Measurements from ENCODE around the gene CYSTM1. TPM values are rescaled to one million over a fixed set of nuclear protein-coding genes. Genes with fewer than 3 reads are reported as not detected.

The CYSTM1 gene
- total RNA-seq, 3 donors from 2014 or later (not counting 1 experiment from before 2014, with no cell fraction given) = 3.9 to 4.9 (median 4.2) TPM

DNA sequence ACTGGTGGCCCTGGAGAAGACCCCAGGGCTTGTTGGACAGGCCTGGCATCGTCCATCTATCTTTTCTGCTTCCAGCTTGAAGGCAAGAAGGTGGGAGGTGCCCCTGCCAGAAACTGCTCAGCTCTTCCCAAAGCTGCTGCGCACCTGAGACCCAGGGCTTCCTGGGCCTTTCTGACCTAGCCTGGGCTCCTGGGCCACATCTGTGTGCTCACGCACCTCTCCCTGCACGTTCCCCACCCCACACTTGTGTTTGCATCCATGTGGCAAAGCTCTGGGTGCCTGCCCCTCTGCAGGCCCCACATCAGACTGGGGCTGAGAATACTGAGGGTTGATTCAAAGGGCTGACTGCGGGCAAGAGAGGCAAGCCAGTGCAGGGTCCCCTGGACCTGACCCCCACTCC is 64.5 kb downstream of the CYSTM1 start:
- ATAC-seq (no peak), DNase-seq (no peak)
- intact Hi-C loops (cut with micrococcal nuclease) = no loop called here
- no peak overlapping the region for H3K27ac Mint-ChIP-seq
- Histone ChIP-seq H3K4me1 (ENCODE audit: control insufficient read depth, insufficient read depth, low read length) (no peaks in the 10 kb centered on the region), H3K4me3 (ENCODE audit: low read length) (no peak overlapping the region), H3K36me3 (ENCODE audit: control insufficient read depth, insufficient read depth, low read length) (no peaks in the 10 kb centered on the region), H3K9me3 (ENCODE audit: control insufficient read depth, insufficient read depth, low read length) (no peaks in the 10 kb centered on the region), H3K27ac (ENCODE audit: low read length) (no peak overlapping the region), H3K27me3 (ENCODE audit: control insufficient read depth, insufficient read depth, low read length) (no peaks in the 10 kb centered on the region)
- H3K4me3 Mint-ChIP-seq = no peak overlapping the region
- WGBS (ENCODE audit: insufficient coverage) = 97% methylated on average over 5 of the region's 5 CpGs
- TF ChIP-seq, protein P1, sequence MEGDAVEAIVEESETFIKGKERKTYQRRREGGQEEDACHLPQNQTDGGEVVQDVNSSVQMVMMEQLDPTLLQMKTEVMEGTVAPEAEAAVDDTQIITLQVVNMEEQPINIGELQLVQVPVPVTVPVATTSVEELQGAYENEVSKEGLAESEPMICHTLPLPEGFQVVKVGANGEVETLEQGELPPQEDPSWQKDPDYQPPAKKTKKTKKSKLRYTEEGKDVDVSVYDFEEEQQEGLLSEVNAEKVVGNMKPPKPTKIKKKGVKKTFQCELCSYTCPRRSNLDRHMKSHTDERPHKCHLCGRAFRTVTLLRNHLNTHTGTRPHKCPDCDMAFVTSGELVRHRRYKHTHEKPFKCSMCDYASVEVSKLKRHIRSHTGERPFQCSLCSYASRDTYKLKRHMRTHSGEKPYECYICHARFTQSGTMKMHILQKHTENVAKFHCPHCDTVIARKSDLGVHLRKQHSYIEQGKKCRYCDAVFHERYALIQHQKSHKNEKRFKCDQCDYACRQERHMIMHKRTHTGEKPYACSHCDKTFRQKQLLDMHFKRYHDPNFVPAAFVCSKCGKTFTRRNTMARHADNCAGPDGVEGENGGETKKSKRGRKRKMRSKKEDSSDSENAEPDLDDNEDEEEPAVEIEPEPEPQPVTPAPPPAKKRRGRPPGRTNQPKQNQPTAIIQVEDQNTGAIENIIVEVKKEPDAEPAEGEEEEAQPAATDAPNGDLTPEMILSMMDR (IDR thresholded peaks at IDR 0.05) = no peak
- H3K36me3 Mint-ChIP-seq = no peaks in the 10 kb centered on the region
- H3K9me3 Mint-ChIP-seq = no peaks in the 10 kb centered on the region
- H3K27me3 Mint-ChIP-seq (ENCODE audit: low read depth in 2 of 2) = no peaks in the 10 kb centered on the region
- peaks cover under 1 to 1% of the 10 kb centered on the region in 2 donors for H3K4me1 Mint-ChIP-seq

DNA sequence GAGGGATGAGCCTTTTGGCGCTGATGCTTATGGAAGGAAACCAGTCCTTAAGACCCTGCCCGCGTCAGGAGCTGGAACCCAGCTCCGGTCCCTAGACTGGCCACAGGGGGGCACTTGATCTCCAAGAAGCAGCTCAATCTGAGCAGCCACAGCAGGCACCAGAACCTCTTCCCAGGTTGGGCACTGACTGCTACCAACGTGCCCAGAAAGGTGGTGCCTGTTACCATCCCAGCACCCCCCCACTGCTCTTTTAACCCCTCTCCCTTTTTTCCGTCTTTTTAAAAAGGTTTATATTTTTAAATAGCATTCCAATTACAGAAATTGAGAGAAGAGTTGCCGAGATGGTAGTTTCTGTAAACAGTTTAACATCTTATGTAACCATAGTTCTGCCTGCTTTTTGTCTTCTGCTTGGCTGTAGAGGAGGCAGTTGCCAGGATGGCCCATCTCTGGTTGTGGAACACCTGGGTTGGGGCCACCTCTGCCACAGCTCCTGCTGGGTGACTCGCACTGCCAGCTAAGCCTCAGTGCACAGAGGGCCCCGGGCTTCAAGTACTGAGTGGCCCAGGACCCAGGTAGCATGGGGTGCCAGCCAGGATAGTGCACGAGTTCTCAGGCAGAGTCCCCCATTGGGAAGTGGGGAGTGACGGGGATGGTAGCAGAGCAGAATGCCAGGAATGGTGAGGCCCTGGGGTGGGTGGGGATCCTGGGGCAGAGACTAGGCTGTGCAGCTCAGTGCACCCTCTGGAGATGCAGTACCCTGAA is 65.1 kb downstream of the CYSTM1 start:
- TF ChIP-seq, protein P1 (IDR thresholded peaks at IDR 0.05) = peak; percentile 29
- WGBS (ENCODE audit: insufficient coverage) = 48% methylated on average over 10 of the region's 11 CpGs
- no peaks in the 10 kb centered on the region for H3K27me3 Mint-ChIP-seq (ENCODE audit: low read depth in 2 of 2)

DNA sequence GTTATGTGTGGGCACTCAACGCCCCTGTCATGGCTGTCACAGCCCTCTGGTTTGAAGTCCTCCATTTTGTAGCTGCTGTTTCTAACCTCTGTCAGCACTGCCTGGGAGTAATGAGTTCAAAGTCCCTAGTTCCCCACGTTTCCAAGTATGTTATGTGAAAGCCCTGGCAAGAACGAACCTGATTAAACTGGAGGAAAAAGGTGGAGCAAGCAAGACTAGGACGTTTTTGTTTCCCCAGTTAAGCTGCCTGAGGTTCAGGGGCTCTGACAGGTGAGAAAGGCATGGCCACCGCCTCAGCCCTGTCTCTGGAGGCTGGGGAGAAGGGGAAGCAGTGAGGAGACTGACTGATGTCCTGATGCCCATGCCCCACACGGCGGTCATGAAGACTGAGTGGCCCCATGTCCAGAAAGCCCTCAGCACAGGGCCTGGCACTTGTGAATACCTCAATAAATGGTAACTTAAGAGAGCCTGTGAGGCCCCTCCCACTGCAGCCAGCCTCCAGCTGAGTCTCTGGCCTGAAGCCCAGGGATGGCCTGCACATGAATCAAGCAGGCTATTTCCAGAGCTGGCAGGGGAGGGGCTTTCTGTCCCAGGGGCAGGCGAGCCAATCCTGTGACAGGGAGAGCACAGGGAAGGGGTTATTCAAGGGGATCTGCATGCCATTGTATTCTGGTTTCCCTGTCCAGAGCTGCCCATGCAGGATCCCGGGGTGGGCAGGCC is 66.2 kb downstream of the CYSTM1 start:
- DNase-seq (no peak), ATAC-seq (no peak)
- Histone ChIP-seq H3K4me3 (ENCODE audit: low read length) (no peak overlapping the region), H3K27me3 (ENCODE audit: control insufficient read depth, insufficient read depth, low read length) (no peaks in the 10 kb centered on the region), H3K36me3 (ENCODE audit: control insufficient read depth, insufficient read depth, low read length) (peaks cover 8% of the 10 kb centered on the region), H3K9me3 (ENCODE audit: control insufficient read depth, insufficient read depth, low read length) (no peaks in the 10 kb centered on the region), H3K4me1 (ENCODE audit: control insufficient read depth, insufficient read depth, low read length) (no peaks in the 10 kb centered on the region), H3K27ac (ENCODE audit: low read length) (no peak overlapping the region)
- Mint-ChIP-seq H3K9me3 (no peaks in the 10 kb centered on the region), H3K27me3 (ENCODE audit: low read depth in 2 of 2) (no peaks in the 10 kb centered on the region), H3K4me1 (peaks cover 10 to 12% of the 10 kb centered on the region in 2 donors), H3K27ac (no peak overlapping the region), H3K4me3 (no peak overlapping the region), H3K36me3 (no peaks in the 10 kb centered on the region)
- WGBS (ENCODE audit: insufficient coverage) = 86% methylated on average over 9 of the region's 9 CpGs
- intact Hi-C loops (cut with micrococcal nuclease) = no loop called here
- TF ChIP-seq, protein P1 (IDR thresholded peaks at IDR 0.05) = no peak

More for the DNA sequence above, 65.1 kb downstream of the CYSTM1 start:
- intact Hi-C loops (cut with micrococcal nuclease) = no loop called here
- no peak overlapping the region for H3K4me3 ChIP-seq (ENCODE audit: low read length)
- DNase-seq (peak in 1 of 2 donors; percentile 68), ATAC-seq (peak in 2 of 3 donors; percentile 50 to 66)
- no peaks in the 10 kb centered on the region for H3K9me3 ChIP-seq (ENCODE audit: control insufficient read depth, insufficient read depth, low read length)
- no peaks in the 10 kb centered on the region for H3K36me3 ChIP-seq (ENCODE audit: control insufficient read depth, insufficient read depth, low read length)
- Mint-ChIP-seq H3K4me1 (peaks cover 7 to 8% of the 10 kb centered on the region in 2 donors), H3K9me3 (no peaks in the 10 kb centered on the region), H3K4me3 (no peak overlapping the region), H3K27ac (no peak overlapping the region), H3K36me3 (no peaks in the 10 kb centered on the region)
- H3K27me3 ChIP-seq (ENCODE audit: control insufficient read depth, insufficient read depth, low read length) = no peaks in the 10 kb centered on the region
- H3K4me1 ChIP-seq (ENCODE audit: control insufficient read depth, insufficient read depth, low read length) = no peaks in the 10 kb centered on the region
- H3K27ac ChIP-seq (ENCODE audit: low read length) = no peak overlapping the region
